Effector memory CD4-positive, alpha-beta T cell (primary cell): ENCODE measurements around the gene KRTAP5-11.
"Not testable (repeated sequence)": the region's sequence is repeated elsewhere in the genome, so short reads cannot be mapped to it uniquely, and the experiment has no call there.

Source experiments
- DNase-seq, 3 donors: peaks; one replicate each; pipeline ENCODE4 v3.0.0-alpha.2; 2020
- H3K27ac ChIP-seq: 2 replicates; pipeline ENCODE4 v1.7.0; 2013; ENCODE audit warnings: mild to moderate bottlenecking, low read length, moderate library complexity; ENCODE audit not compliant: insufficient read depth, poor library complexity, severe bottlenecking
- H3K27me3 ChIP-seq: replicated peaks from 2 replicates; pipeline ENCODE4 v1.7.0; 2013; ENCODE audit warnings: mild to moderate bottlenecking, low read length; ENCODE audit not compliant: insufficient read depth, control insufficient read depth, poor library complexity, severe bottlenecking
- H3K36me3 ChIP-seq: 2 replicates; pipeline ENCODE4 v1.7.0; 2013; ENCODE audit warnings: mild to moderate bottlenecking, low read length, moderate library complexity; ENCODE audit not compliant: control insufficient read depth, insufficient read depth
- H3K4me1 ChIP-seq: 2 replicates; pipeline ENCODE4 v1.7.0; 2013; ENCODE audit warnings: low read length, mild to moderate bottlenecking; ENCODE audit not compliant: control insufficient read depth, insufficient read depth, poor library complexity, severe bottlenecking
- H3K4me3 ChIP-seq: 2 replicates; pipeline ENCODE4 v1.7.0; 2013; ENCODE audit warnings: low read length, low read depth, mild to moderate bottlenecking; ENCODE audit not compliant: insufficient read depth, poor library complexity, severe bottlenecking
- H3K9me3 ChIP-seq: 2 replicates; pipeline ENCODE4 v1.7.0; 2013; ENCODE audit warnings: mild to moderate bottlenecking, low read length, moderate library complexity; ENCODE audit not compliant: control insufficient read depth

Gene KRTAP5-11

DNA sequence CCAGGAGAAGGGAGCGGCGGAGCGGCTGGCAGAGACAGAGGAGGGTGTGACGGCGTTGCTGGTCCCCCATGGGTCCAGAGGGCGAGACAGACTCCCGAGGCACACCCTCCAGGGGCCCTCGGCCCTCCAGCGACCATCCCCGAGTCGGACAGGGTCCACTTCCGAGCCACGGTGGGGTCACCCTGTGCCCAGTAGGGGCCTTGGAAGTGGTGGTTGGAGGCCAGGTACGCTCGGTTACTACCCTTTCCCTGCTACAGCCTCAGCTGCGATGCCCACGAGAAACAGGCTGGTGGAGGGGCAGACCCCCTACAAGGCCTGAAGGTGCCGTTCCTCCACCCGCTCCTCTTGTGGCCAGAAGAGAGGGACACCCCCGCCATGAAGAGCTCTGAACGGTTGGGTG, 25.6 kb upstream of the KRTAP5-11 start:
- H3K27me3 ChIP-seq, H3K36me3 ChIP-seq, H3K4me1 ChIP-seq, H3K27ac ChIP-seq, H3K4me3 ChIP-seq, H3K9me3 ChIP-seq, DNase-seq: not testable (repeated sequence)

DNA sequence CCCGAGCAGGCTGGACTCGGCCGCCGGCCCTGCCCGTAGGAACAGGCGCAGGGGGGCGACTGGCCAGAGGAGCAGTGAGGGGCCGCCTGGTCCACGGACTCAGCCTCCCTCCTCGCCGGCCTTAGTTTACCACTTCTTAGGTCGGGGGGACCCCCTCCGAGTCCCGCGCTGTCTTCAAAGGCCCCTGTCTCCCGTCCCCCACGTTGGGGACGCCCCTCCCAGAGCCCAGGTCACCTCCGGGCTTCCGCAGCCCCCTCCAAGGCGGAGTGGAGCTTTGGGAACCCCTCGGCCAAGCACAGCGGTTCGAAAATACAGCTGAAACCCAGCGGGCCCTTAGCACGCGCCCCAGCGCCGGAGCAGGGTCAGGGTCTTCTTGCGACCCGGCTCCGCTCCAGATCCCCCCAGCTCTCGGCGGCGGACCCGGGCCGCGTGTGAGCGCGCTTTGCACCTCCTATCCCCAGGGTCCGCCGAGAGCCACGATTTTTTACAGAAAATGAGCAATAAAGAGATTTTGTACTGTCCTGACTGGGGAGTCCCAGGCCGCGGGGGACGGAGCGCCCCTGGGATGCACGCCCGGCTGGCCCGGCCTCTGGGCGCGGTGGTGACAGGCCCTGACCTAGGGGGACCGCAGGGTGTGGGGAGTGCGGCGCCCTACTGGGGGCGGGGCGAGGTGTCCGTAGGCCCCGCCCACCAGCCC, 25.0 kb upstream of the KRTAP5-11 start:
- not testable (repeated sequence) for H3K4me1 ChIP-seq, H3K27me3 ChIP-seq, H3K36me3 ChIP-seq, H3K4me3 ChIP-seq, H3K27ac ChIP-seq, H3K9me3 ChIP-seq, DNase-seq

GRCh38 chr11:71606853-71607519, 24.3 kb upstream of the KRTAP5-11 start:
- H3K36me3 ChIP-seq, H3K9me3 ChIP-seq, H3K4me1 ChIP-seq, DNase-seq, H3K4me3 ChIP-seq, H3K27ac ChIP-seq, H3K27me3 ChIP-seq: not testable (repeated sequence)

DNA sequence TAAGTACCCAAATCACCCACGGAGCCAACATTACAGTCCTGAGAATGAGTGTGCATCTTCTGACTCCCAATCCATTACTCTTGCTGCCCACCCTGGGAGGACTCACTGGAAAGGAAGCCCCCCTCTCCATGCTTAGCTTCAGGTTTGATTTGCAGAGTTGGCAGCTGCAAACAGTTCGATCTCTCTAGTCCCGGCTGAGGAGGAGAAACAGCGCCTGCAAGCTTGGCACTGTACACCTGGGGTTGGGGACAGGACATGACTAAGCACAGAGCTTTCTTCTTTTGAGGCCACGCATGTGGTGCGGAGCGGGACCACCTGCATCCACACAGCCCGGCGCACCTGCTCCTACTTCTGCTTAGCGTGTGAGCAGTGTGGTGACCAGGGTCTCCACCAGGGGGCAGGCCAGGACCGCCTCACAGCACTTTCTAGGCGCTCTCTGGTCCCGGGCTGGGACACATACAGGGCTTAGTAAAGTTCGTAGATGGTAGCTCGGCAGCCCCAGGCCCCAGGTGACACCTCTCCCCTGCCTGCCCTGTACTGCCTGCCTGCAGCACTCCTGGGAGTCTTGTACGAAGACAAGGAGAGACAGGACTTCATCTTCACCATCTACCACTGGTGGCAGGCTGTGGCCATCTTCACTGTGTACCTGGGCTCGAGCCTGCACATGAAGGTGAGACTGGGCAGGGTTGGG, 22.3 kb upstream of the KRTAP5-11 start:
- not testable (repeated sequence) for DNase-seq, H3K36me3 ChIP-seq, H3K4me1 ChIP-seq, H3K4me3 ChIP-seq, H3K9me3 ChIP-seq, H3K27ac ChIP-seq, H3K27me3 ChIP-seq

DNA sequence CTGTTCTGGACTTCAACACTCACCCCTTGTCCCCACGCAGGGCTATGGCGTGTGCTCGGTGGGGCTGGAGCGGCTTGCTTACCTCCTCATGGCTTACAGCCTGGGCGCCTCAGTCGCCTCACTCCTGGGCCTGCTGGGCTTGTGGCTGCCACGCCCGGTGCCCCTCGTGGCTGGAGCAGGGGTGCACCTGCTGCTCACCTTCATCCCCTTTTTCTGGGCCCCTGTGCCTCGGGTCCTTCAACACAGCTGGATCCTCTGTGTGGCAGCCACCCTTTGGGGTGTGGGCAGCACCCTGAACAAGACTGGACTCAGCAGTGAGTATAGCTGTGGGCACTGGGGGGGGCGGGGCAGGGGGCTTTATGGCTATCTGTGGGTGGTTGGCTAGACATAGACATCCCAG, 20.5 kb upstream of the KRTAP5-11 start:
- not testable (repeated sequence) for H3K4me1 ChIP-seq, H3K4me3 ChIP-seq, DNase-seq, H3K36me3 ChIP-seq, H3K27me3 ChIP-seq, H3K27ac ChIP-seq, H3K9me3 ChIP-seq

- H3K4me3 ChIP-seq, H3K27ac ChIP-seq, H3K9me3 ChIP-seq, DNase-seq, H3K27me3 ChIP-seq, H3K4me1 ChIP-seq, H3K36me3 ChIP-seq: not testable (repeated sequence)
These were observed 6.9 kb upstream of the KRTAP5-11 start for GRCh38 chr11:71589546-71589920.

GRCh38 chr11:71588822-71589545, 6.3 kb upstream of the KRTAP5-11 start:
- not testable (repeated sequence) for H3K27me3 ChIP-seq, H3K4me3 ChIP-seq, DNase-seq, H3K4me1 ChIP-seq, H3K27ac ChIP-seq, H3K36me3 ChIP-seq, H3K9me3 ChIP-seq

- not testable (repeated sequence) for H3K9me3 ChIP-seq, H3K4me1 ChIP-seq, DNase-seq, H3K27me3 ChIP-seq, H3K27ac ChIP-seq, H3K4me3 ChIP-seq, H3K36me3 ChIP-seq
These were observed 5.6 kb upstream of the KRTAP5-11 start for GRCh38 chr11:71588314-71588713.

GRCh38 chr11:71585673-71586072, 3.0 kb upstream of the KRTAP5-11 start:
- H3K9me3 ChIP-seq, H3K36me3 ChIP-seq, H3K4me1 ChIP-seq, DNase-seq, H3K4me3 ChIP-seq, H3K27ac ChIP-seq, H3K27me3 ChIP-seq: not testable (repeated sequence)

GRCh38 chr11:71582969-71583368, 294 bp upstream of the KRTAP5-11 start:
- not testable (repeated sequence) for H3K9me3 ChIP-seq, H3K27me3 ChIP-seq, DNase-seq, H3K4me1 ChIP-seq, H3K36me3 ChIP-seq, H3K4me3 ChIP-seq, H3K27ac ChIP-seq
